Occipital lobe (tissue), 2 donors: ENCODE measurements around the gene ANKRD17. TPM values are rescaled to one million over a fixed set of nuclear protein-coding genes. Genes with fewer than 3 reads are reported as not detected.

Experiments
- DNase-seq: peaks from one replicate; lab custom pipeline; 2025; lab: John Stamatoyannopoulos, UW
- total RNA-seq: library from RNA; depleted of rRNA; stranded (reverse); fragments of >200 nt; gene quantifications from one replicate; pipeline ENCODE4 v1.2.3, GENCODE V29; 2014

ANKRD17 gene
- total RNA-seq, 1 donor from 2014 or later, result 79.2 TPM

DNA sequence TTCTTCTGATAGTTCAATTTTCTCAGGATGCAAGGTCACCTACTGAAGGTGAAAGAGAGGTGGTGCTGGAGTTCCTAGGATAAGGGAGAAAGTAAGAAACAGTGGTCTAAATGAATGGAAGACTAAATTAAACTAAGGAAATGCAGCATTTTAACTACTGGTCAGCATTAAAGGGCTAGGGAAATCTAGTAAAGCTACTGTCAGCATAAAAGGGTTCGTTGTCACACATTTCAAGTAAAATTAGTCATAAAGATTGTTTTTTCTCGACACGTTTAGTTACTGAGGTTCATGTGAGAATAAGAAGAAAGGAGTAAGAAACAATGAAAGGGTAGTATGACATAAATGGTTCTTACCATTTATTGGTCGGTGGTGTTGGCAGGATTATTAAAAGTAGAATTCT lies 149.1 kb downstream of the ANKRD17 start:
- no peak for DNase-seq

DNA sequence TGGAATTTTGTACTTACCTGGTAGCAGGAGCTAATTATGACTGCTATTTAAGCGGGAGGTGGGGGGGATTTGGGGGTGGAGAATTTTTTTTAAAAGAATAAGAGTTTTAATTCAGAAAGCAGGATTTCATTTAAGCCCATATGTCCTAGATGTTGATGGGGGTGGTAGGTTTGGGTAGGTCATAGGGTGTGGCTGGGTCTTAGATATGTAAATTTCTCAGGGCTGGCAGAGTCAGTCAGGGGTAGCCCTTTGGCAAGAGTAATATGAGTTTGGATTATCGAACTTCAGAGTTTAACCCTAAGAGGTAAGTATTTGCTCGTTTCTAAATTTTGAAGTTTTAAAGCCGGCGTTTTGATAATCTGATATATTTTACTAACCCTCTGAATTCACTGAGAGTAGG lies 153.9 kb downstream of the ANKRD17 start:
- no peak for DNase-seq

DNA sequence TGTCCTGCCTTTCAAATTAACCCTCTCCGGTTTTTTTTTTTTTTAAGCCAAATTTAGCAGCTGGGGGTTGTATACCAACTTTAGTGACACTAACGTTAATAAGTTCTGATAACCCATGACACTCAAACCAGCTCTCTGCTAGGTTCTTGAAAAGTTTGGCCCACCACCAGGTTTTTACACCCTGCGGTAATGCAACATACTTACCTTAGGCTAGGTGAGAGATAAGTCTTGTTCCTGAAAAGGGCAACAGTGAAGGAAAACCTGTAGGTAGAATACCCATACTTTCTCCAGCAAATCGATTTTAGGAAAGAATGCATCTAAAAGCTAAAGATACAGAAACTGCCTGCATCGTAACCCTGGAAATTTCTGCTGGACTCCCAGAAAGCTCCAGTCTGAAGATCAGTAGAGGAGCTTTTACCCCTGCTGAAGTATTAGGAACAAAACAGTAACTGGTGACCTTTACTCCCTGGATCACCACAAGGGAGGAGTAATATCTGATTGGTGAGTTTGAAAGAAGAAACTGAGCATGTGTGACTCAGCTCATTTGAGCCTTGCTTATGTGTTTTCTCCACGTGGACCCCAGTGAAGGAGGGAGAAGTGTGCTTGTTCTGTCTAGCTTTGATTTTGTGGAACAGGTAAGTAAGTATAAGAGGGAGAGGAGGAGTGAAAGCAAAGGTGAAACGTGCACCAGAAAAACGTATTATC lies 154.6 kb downstream of the ANKRD17 start:
- DNase-seq, result no peak

DNA sequence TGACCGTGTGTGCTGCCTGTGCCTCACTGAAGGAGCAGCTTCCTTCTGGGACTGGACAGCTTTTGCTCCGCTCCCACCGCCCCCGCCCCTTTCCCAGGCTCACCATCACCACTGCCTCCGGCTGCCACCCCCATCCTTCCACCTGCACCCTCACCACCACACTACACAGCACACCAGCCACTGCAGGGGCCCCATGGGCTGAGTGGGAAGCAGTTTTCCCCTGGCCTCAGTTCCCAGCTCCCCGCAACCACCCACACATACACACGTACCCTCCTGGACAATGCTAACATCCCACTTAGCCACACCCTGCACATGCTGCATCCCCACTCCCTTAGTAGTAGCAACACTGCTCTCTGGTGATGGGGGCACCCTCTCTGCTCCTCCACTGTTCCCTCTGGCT lies 159.5 kb downstream of the ANKRD17 start:
- no peak for DNase-seq

DNA sequence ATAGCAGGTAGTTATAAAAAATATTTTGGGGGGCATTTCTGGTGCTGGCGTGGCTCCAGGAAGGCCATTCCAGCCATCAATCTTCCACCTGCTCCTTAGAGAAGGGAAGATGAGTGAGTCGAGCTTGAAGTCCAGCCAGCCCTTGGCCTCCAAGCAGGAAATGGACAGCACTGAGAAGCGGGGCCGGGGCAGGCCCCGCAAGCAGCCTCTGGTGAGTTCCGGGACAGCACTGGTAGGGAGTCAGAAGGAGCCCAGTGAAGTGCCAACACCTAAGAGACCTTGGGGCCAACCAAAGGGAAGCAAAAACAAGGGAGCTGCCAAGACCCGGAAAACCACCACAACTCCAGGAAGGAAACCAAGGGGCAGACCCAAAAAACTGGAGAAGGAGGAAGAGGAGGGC lies 159.9 kb downstream of the ANKRD17 start:
- DNase-seq, result no peak

DNA sequence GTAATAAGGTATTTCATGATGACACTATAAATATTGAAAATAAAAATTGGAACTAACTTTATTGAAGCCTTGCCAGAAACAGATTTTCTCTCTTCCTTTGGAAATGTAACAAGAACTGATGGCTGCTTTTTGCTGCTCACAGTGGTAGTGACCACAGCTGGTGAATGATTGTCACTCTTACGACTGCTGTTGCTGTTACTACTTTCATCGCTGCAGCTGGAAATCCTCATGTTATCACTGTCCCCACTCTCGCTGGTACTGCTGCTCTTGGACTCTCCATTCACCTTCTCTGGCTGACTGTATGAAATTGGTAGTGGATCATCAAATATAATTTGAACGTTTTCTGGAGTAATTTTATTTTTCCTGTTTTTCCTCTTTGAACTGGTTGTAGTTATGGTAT lies 160.6 kb downstream of the ANKRD17 start:
- no peak for DNase-seq

DNA sequence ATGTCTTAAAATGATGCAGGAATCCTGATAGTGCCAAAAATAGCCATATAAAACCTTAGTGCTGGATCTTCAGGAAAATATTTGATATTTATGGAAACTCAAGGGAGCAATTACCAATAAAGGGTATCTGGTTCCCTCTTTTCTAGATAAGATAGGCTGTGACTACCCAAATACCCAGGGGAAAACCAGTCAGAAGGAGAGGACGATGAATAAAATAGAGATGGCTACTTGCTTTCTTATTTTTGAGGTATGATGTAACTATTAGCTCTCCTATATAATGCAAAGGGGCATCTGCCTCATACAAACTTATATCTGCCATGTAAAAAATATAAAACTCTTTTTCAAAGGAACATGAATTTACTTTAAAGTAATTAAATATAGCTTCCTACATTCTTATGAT lies 165.7 kb downstream of the ANKRD17 start:
- DNase-seq, result no peak

DNA sequence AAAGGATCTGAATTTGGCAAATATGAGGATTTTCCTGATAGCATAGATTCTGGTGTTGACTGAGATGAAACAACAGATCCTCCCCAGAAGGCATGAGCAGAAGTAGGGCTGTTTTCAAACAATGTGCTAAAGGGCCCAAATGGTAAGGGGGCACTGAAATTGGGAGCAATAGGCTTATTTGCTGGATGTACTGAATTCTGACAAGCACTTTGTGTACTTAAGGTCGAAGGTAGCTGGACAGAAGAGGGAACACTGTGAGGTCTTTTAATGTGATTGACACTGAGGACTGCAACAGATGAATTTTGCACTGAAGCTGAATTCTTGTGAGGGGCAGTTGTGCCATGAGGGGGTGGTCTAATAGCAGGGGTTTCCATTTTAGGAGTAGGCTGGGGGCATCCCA lies 167.9 kb downstream of the ANKRD17 start:
- DNase-seq, result no peak

DNA sequence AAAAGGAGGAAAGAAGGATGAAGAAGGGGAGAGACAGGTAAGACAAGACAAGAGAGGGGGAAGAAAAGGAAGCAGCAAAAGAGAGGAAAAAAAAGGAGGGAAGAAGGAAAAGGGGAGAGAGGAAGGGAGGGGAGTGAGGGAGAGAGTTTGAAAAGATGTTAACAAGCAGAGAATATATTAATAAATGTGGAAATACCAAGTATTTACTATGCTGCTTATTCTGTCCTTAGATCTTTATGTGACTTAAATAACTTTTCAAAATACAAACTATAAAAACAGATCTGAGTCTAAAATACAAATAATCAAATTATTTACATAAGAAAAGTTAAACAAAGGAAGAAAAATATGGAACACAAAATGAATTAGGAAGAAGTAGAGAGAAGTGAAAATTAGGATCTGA lies 170.7 kb downstream of the ANKRD17 start:
- no peak for DNase-seq

DNA sequence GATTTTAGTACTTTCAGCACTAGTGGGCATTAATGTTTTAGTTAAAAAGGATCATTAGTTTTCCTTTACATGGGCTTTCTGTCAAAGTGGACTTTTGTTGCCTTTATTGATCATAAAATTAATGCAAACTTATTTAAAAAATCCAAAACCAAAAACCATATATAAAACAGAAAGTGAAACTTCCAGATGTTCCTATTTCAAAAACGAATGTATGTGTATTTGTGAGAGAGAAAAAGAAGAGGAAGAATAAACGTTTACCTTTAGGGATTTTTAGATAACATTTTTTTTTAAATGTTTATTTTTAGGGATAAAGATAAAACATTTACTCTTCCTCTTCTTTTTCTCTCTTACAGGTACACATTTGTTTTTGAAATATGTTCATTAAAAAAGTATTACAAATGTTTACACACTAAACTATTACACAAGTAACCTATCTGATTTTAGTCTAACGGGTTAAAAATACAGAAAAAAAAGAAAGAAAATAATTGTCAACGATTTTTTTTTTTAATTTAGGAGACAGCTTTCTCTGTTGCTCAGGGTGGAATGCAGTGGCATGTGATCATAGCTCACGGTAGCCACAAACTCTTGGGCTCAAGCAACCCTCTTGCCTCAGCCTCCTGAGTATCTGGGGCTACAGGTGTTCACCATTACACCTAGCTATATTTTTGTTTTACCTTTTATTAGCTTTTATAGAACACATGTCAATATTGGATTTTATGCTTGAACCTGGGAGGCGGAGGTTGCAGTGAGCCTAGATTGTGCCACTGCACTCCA lies 172.3 kb downstream of the ANKRD17 start:
- no peak for DNase-seq

DNA sequence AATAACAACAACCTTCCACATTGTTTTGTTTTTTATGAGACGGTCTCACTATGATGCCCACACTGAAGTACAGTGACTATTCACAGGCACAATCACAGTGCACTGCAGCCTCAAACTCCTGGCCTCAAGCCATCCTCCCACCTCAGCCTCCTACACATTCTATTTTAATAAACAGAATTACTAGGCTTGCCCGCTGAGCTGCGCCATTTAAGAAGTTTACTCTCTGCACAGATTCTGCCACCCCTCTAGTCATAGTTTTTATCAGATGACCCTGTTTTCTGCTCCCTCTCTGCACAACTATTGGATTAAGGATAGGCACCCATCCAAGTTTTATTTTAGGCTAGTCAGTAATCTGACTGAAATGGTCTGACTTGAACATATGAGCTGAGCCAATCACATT lies 177.8 kb downstream of the ANKRD17 start:
- DNase-seq, result peak; percentile 9

DNA sequence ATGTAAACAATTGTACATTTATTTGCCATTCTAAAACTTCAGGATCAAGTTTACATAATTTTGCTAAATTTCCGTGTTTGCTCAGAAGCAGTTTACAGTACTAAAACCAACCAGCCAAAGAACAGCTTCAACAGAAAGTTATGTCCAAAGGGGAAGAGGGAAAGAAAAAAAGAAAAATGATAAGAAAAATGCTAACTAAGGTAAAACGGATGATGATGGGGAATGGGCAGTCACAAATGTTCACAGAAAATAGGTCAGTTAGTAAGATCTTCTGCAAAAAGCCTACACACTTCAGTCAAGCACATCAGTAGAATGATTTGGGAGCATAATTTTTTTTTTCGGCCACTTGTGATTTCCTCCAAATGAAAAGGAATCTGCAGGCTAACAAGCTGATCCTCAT lies 182.8 kb downstream of the ANKRD17 start:
- no peak for DNase-seq

DNA sequence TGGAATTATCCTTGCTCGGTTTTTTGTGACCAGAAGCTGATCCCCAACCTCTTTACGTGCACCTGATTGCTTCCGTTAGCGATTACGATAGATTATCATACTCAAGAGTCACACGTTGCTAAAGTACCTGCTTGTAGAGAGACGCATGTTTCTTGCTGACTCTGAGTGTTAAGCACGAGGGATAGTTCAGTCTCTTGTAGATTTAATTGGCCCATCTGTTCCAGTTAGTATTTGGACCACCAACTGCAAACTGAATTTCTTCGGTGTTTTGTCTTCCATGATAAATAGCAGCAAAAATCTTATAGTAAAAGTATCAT lies 188.6 kb downstream of the ANKRD17 start:
- DNase-seq, result no peak

DNA sequence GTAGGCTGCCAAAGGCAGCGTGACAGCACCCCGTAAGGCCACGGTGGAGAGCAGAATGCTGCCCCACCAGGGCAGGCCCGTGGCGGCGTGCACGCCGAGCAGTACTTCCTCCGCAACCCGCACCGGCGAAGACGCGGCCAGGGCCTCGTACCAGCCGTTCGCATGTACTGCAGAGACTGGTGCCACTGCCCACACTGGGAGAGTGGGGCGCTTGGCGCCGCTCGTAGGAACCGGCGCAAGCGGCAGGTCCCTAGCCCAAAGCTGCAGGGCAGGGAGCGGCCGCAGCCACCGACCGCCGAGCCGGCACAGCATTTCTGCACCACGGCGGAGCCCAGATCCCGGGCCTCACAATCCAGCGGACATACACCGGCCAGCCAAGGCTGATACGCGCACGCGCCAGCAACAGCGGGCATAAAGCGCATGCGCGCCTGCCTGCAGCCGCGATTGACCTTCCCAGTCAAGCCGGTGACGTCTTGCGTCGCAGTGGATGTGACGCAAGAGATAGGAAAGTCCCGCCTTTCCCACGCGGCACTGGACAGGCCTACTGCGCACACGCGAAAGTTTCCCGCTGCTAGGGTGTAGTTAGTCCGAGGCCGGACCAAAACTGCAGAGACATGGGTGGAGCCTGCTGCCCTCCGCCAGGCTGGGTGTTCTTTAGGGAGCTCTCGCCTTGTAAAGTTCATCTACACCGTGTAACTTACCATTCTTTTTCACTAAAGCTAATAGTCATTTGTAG lies 189.1 kb downstream of the ANKRD17 start, which contains the start of gene COX18:
TSS of gene COX18 (minus strand) at position 379 of the 736 bp plus-strand sequence. CDS start at position 312, 67 bp downstream.
- peak; percentile 95 for DNase-seq

DNA sequence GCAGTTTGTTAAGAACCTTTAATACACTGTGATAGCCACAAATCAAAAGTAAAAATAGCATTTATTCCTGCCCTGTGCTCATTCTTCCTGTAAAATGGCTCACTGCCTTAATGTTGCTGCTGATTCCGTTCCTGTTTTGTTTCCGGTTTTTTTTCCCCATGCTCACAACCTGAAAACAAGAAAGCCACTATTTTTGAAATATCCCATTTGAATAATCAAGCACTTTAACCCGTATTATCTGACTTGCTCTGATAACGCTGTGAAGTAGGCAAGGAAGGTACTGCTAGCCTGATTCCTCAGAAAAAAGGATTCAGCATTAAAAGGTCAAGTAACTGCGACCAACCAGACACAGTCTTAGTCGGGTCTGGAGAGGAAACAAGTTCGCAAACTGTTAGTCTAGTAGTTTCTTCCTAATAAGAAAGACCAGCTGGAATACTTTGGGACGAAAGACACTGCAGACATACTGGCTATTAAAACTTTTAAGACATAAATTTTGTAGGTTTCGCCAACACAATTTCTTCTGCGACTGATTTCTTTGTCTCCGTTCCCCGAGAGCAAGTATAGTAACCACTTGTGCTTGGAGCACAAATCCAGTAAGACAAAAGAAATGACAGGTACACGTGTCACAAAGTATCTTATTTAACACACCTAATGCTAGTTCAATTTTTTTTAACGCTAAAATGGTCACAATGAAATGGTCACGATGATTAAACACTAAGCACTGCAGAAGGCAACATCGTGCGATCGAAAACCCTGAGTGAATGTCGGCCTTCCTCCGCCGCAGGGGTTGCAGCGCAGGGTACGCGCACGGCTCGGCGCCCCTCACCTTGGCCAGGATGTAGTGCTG lies 189.9 kb downstream of the ANKRD17 start:
- no peak for DNase-seq

DNA sequence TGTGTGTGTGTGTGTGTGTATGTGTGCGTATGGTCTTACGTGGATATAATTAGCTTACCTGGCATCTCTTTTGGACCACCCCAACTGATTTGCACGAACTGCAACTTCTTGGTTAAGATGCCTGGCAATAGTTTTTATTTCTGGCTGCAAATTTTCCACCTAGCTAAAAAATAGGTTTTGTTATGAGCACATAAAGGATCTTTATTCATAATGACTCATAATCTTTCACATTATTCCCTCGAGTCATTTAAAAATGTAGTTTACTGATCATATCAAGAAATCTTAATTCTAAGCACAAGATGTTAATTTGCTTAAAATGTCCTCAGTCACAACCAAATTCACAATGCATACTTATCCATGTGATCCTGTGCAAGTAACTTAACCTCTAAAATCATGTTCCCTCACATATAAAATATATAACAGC lies 190.6 kb downstream of the ANKRD17 start:
- no peak for DNase-seq

DNA sequence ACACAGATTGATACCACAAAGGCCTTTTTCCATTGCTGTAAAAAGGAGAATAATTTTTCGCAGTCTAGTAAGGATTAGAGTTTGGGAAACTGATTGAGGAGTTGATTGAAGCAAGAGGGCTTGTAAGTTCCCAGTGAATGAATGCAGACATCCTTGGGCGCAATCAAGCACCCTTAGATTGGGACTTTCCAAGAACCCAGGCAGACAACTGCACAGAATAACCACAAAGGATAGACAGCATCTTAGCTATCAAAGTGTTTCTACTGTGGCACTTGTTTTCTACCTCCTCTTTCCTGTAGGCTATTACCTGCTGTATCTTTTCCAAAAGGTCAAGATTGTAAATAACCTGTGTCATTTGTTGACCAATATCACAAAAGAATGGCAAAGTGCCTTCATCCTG lies 191.7 kb downstream of the ANKRD17 start:
- no peak for DNase-seq

DNA sequence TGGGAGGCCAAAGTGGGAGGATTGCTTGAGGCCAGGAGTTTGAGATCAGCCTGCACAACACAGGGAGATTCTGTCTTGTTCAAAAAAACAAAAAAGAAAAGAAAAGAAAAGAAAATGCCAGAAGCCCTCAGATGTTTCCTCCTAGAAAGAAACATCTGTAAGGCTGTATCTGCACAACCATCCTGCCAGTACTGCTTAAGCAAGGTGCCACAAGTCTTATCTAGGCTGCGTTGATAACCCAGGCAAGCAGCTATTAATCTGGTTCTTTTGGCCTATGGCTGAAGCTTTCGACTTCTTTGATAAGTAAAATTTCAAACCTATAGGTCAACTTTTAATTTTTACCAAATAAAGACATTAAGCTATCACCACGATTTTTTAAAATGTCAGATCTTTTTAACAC lies 192.2 kb downstream of the ANKRD17 start:
- DNase-seq, result no peak

DNA sequence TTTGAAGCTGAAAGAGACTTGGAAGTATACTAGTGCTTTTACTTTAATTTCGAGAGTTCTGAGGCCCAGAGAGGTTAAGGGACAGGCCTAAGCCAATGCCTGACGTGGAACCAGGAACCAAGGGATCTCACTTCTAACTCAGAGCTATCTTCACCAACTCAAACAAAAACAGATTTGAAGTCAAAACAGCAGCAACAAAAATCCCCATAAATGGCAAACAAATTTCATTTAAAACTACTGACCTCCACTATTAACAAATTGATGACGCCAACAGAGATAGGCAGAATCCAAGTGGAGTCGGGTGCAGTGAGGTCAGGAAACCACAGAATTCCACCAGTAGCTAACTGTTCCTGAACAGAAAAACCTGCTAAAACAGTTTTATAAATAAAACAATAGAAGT lies 194.1 kb downstream of the ANKRD17 start:
- DNase-seq, result no peak

DNA sequence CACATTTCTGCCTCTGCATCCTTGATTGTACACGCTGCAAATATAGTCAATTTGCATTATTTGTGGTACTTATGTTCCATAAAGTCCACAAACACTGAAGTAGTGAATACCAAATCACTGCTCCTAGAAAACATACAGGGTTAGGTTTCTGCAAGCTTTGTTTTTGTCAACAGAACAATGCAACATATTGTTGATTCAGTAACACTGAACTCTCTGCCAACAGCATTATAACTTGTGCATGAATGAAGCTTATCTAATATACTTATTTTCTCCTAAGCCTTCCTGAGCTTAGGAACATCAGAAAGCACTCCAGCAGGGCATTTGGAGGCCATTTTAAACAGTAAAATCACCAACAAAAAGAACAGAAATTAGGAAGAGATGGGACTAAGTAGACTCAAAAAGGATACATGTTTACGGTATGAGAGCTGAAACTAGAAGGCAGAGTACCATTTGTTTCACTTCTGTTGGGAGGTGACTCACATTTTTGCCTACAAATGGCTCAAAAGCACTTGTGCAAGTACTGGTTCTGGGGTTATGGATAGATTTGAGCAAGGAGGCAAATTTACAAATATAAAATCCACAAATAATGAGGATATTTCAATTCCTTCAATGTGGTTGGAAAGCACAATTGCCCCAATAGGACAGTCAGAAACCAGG lies 203.2 kb downstream of the ANKRD17 start:
- DNase-seq, result no peak

DNA sequence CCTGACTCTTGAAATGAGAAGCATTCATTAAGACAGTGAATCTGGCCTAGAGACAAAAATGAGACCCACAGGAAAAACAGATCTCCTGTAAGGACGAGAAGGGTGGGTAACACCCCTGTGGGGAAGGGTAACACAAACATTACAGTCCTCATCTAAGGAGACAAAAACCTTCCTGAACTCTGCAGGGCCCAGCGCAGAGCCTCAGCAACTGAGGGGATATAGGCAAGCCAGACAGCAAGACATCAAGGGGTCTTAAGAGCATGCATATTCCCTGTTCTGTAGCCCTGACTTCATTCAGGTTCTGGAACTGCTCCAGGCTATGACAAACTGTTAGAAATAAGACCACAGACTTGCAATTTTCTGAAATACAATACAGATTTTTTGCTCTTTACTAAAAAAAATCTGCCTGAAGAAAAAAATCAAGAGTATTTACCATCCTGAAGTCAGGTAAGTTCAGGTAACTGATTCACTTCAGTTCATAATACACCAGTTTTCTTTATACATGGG lies 204.6 kb downstream of the ANKRD17 start:
- DNase-seq, result no peak
